GM23338 (cell line): ENCODE measurements around the gene DIO3. TPM values are rescaled to one million over a fixed set of nuclear protein-coding genes. Genes with fewer than 3 reads are reported as not detected.

Experiments
- ATAC-seq: fragments of 200-7000 bp; cut with Tn5 transposase; 3 replicates; pipeline ENCODE4 v1.9.1; 2020
- DNase-seq: peaks from one replicate; pipeline ENCODE4 v3.0.0-alpha.2; 2015; ENCODE audit warnings: low spot score
- H2AFZ ChIP-seq: fragments of 200-600 bp; sonication (generic); 2 replicates; pipeline ENCODE4 v1.8.0; 2016; ENCODE audit warnings: antibody characterized with exemption, mild to moderate bottlenecking, moderate library complexity
- H3F3A ChIP-seq: fragments of 200-600 bp; sonication (generic); replicated peaks from 2 replicates; pipeline ENCODE4 v1.8.0; 2017; ENCODE audit warnings: antibody characterized with exemption, mixed run types, low read depth
- H3K27ac ChIP-seq: fragments of 200-600 bp; sonication (generic); 2 replicates; pipeline ENCODE4 v1.6.1; 2016; ENCODE audit warnings: low read depth
- H3K27me3 ChIP-seq: fragments of 200-600 bp; sonication (generic); 2 replicates; pipeline ENCODE4 v1.8.0; 2016; ENCODE audit warnings: mild to moderate bottlenecking, mixed run types, moderate library complexity; ENCODE audit not compliant: insufficient read depth
- H3K36me3 ChIP-seq: fragments of 200-600 bp; sonication (generic); 2 replicates; pipeline ENCODE4 v1.8.0; 2016; ENCODE audit warnings: mild to moderate bottlenecking; ENCODE audit not compliant: insufficient read depth
- H3K4me1 ChIP-seq: fragments of 200-600 bp; sonication (generic); 2 replicates; pipeline ENCODE4 v1.8.0; 2016; ENCODE audit warnings: mild to moderate bottlenecking, moderate library complexity; ENCODE audit not compliant: insufficient read depth
- H3K4me2 ChIP-seq: fragments of 200-600 bp; sonication (generic); 2 replicates; pipeline ENCODE4 v1.7.1; 2017; ENCODE audit warnings: mixed run types
- H3K4me3 ChIP-seq: fragments of 200-600 bp; sonication (generic); 2 replicates; pipeline ENCODE4 v1.6.1; 2016; ENCODE audit warnings: mixed run types
- H3K79me2 ChIP-seq: fragments of 200-600 bp; sonication (generic); replicated peaks from 2 replicates; pipeline ENCODE4 v1.8.0; 2017; ENCODE audit warnings: mild to moderate bottlenecking; ENCODE audit not compliant: insufficient read depth
- H3K9me2 ChIP-seq: fragments of 200-600 bp; sonication (generic); 2 replicates; pipeline ENCODE4 v1.8.0; 2017; ENCODE audit not compliant: insufficient read depth
- H4K20me1 ChIP-seq: fragments of 200-600 bp; sonication (generic); replicated peaks from 2 replicates; pipeline ENCODE4 v1.8.0; 2017; ENCODE audit warnings: mild to moderate bottlenecking; ENCODE audit not compliant: insufficient read depth
- H3K27ac Mint-ChIP-seq: 2 replicates; pipeline ENCODE4 v1.8.0; 2020; ENCODE audit warnings: inconsistent platforms, mild to moderate bottlenecking, moderate library complexity, mixed read lengths
- H3K27me3 Mint-ChIP-seq: 3 replicates; pipeline ENCODE4 v1.8.0; 2022; ENCODE audit warnings: low read depth, mild to moderate bottlenecking, moderate library complexity, mixed read lengths, inconsistent platforms; ENCODE audit not compliant: insufficient read depth, poor library complexity
- H3K36me3 Mint-ChIP-seq: 3 replicates; pipeline ENCODE4 v1.8.0; 2021; ENCODE audit warnings: low read depth, mild to moderate bottlenecking, inconsistent platforms, moderate library complexity, mixed read lengths
- H3K4me1 Mint-ChIP-seq: 3 replicates; pipeline ENCODE4 v1.8.0; 2020; ENCODE audit warnings: mild to moderate bottlenecking, inconsistent platforms, mixed read lengths
- H3K4me3 Mint-ChIP-seq: 3 replicates; pipeline ENCODE4 v1.8.0; 2021; ENCODE audit warnings: moderate library complexity, mild to moderate bottlenecking, inconsistent platforms, mixed read lengths
- H3K9me3 Mint-ChIP-seq: 3 replicates; pipeline ENCODE4 v1.8.0; 2020; ENCODE audit warnings: moderate library complexity, mild to moderate bottlenecking, inconsistent platforms, mixed read lengths
- CREB1 ChIP-seq: fragments of 250-450 bp; sonication (Bioruptor Pico); IDR thresholded peaks from 2 replicates; pipeline ENCODE4 v1.5.0; 2020; ENCODE audit warnings: low read depth, mild to moderate bottlenecking, moderate library complexity
- EZH2 ChIP-seq: fragments of 200-600 bp; sonication (generic); IDR thresholded peaks from one replicate; pipeline ENCODE4 v1.8.0; 2017; ENCODE audit warnings: antibody characterized with exemption, mild to moderate bottlenecking, low read depth; ENCODE audit not compliant: unreplicated experiment
- EZH2phosphoT487 ChIP-seq: fragments of 200-600 bp; sonication (generic); IDR thresholded peaks from one replicate; pipeline ENCODE4 v1.8.1; 2018; ENCODE audit warnings: antibody characterized with exemption; ENCODE audit not compliant: unreplicated experiment
- JUNB ChIP-seq: IDR thresholded peaks from one replicate; pipeline ENCODE4 v1.6.1; 2016; ENCODE audit warnings: antibody characterized with exemption; ENCODE audit not compliant: unreplicated experiment
- NANOG ChIP-seq: IDR thresholded peaks from 2 replicates; pipeline ENCODE4 v1.6.1; 2016; ENCODE audit warnings: antibody characterized with exemption, borderline replicate concordance
- POLR2AphosphoS5 ChIP-seq: IDR thresholded peaks from 2 replicates; pipeline ENCODE4 v1.6.1; 2016; ENCODE audit warnings: antibody characterized with exemption, low read depth
- REST ChIP-seq: IDR thresholded peaks from one replicate; pipeline ENCODE4 v1.6.1; 2018; ENCODE audit warnings: antibody characterized with exemption; ENCODE audit not compliant: unreplicated experiment
- STAT1 ChIP-seq: IDR thresholded peaks from one replicate; pipeline ENCODE4 v1.6.1; 2016; ENCODE audit warnings: antibody characterized with exemption; ENCODE audit not compliant: unreplicated experiment
- ZNF114 ChIP-seq: fragments of 250-450 bp; sonication (Bioruptor Pico); IDR thresholded peaks from 2 replicates; pipeline ENCODE4 v1.5.0; 2020; ENCODE audit warnings: mild to moderate bottlenecking, moderate library complexity
- ZNF331 ChIP-seq: fragments of 250-450 bp; sonication (Bioruptor Pico); IDR thresholded peaks from 2 replicates; pipeline ENCODE4 v1.5.0; 2020; ENCODE audit warnings: low read depth, mild to moderate bottlenecking, moderate library complexity
- polyA plus RNA-seq: library from polyadenylated mRNA; unstranded; fragments of >200 nt; fragmentation: Nextera tagmentation; extraction: Ambion mirVana; gene quantifications from 2 replicates; pipeline ENCODE4 v1.2.1, GENCODE V29; 2016
- total RNA-seq: library from RNA; depleted of rRNA; stranded (reverse); fragments of >200 nt; shearing (Covaris generic); gene quantifications from 2 replicates; pipeline ENCODE4 v1.2.3, GENCODE V29; 2014
- TF ChIP-seq, protein P1 (sequence below): IDR thresholded peaks from 2 replicates; pipeline ENCODE4 v1.6.1; 2016; ENCODE audit warnings: antibody characterized with exemption
- TF ChIP-seq, protein P2 (sequence below): fragments of 250-450 bp; sonication (Bioruptor Pico); IDR thresholded peaks from 2 replicates; pipeline ENCODE4 v1.5.0; 2020; ENCODE audit warnings: mild to moderate bottlenecking, moderate library complexity
- TF ChIP-seq, protein P3 (sequence below), 2 experiments: fragments of 200-600 bp in 1 of 2; sonication (generic) in 1 of 2; conservative IDR thresholded peaks; 2 replicates each; pipeline versions ENCODE4 v1.5.1 to v1.6.1; 2016 to 2017; ENCODE audit warnings: antibody characterized with exemption in 2 of 2, low read depth in 2 of 2, mild to moderate bottlenecking in 2 of 2, moderate library complexity in 1 of 2

Gene DIO3
- total and polyA plus RNA-seq, 2 experiments from 2014 or later = 0.10 to 0.28 TPM

GRCh38 chr14:101604228-101604934 lies 43.1 kb downstream of the DIO3 start:
- H3K4me3 Mint-ChIP-seq = no peak overlapping the region
- H3K4me1 ChIP-seq = no peaks in the 10 kb centered on the region
- peaks cover 7% of the 10 kb centered on the region for H3K27me3 Mint-ChIP-seq
- H3K27ac Mint-ChIP-seq = no peak overlapping the region
- no peaks in the 10 kb centered on the region for H3K79me2 ChIP-seq
- no peaks in the 10 kb centered on the region for H3K36me3 ChIP-seq
- no peaks in the 10 kb centered on the region for H4K20me1 ChIP-seq
- H3K27ac ChIP-seq = no peak overlapping the region
- no peak overlapping the region for H2AFZ ChIP-seq
- DNase-seq (no peak), ATAC-seq (no peak)
- H3F3A ChIP-seq = no peaks in the 10 kb centered on the region
- H3K9me2 ChIP-seq = no peaks in the 10 kb centered on the region
- no peaks in the 10 kb centered on the region; the same call in 2 of the 3 replicates for H3K36me3 Mint-ChIP-seq
- no peaks in the 10 kb centered on the region for H3K4me1 Mint-ChIP-seq
- TF ChIP-seq, protein P1, sequence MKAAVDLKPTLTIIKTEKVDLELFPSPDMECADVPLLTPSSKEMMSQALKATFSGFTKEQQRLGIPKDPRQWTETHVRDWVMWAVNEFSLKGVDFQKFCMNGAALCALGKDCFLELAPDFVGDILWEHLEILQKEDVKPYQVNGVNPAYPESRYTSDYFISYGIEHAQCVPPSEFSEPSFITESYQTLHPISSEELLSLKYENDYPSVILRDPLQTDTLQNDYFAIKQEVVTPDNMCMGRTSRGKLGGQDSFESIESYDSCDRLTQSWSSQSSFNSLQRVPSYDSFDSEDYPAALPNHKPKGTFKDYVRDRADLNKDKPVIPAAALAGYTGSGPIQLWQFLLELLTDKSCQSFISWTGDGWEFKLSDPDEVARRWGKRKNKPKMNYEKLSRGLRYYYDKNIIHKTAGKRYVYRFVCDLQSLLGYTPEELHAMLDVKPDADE = no peak
- TF ChIP-seq, protein P2, sequence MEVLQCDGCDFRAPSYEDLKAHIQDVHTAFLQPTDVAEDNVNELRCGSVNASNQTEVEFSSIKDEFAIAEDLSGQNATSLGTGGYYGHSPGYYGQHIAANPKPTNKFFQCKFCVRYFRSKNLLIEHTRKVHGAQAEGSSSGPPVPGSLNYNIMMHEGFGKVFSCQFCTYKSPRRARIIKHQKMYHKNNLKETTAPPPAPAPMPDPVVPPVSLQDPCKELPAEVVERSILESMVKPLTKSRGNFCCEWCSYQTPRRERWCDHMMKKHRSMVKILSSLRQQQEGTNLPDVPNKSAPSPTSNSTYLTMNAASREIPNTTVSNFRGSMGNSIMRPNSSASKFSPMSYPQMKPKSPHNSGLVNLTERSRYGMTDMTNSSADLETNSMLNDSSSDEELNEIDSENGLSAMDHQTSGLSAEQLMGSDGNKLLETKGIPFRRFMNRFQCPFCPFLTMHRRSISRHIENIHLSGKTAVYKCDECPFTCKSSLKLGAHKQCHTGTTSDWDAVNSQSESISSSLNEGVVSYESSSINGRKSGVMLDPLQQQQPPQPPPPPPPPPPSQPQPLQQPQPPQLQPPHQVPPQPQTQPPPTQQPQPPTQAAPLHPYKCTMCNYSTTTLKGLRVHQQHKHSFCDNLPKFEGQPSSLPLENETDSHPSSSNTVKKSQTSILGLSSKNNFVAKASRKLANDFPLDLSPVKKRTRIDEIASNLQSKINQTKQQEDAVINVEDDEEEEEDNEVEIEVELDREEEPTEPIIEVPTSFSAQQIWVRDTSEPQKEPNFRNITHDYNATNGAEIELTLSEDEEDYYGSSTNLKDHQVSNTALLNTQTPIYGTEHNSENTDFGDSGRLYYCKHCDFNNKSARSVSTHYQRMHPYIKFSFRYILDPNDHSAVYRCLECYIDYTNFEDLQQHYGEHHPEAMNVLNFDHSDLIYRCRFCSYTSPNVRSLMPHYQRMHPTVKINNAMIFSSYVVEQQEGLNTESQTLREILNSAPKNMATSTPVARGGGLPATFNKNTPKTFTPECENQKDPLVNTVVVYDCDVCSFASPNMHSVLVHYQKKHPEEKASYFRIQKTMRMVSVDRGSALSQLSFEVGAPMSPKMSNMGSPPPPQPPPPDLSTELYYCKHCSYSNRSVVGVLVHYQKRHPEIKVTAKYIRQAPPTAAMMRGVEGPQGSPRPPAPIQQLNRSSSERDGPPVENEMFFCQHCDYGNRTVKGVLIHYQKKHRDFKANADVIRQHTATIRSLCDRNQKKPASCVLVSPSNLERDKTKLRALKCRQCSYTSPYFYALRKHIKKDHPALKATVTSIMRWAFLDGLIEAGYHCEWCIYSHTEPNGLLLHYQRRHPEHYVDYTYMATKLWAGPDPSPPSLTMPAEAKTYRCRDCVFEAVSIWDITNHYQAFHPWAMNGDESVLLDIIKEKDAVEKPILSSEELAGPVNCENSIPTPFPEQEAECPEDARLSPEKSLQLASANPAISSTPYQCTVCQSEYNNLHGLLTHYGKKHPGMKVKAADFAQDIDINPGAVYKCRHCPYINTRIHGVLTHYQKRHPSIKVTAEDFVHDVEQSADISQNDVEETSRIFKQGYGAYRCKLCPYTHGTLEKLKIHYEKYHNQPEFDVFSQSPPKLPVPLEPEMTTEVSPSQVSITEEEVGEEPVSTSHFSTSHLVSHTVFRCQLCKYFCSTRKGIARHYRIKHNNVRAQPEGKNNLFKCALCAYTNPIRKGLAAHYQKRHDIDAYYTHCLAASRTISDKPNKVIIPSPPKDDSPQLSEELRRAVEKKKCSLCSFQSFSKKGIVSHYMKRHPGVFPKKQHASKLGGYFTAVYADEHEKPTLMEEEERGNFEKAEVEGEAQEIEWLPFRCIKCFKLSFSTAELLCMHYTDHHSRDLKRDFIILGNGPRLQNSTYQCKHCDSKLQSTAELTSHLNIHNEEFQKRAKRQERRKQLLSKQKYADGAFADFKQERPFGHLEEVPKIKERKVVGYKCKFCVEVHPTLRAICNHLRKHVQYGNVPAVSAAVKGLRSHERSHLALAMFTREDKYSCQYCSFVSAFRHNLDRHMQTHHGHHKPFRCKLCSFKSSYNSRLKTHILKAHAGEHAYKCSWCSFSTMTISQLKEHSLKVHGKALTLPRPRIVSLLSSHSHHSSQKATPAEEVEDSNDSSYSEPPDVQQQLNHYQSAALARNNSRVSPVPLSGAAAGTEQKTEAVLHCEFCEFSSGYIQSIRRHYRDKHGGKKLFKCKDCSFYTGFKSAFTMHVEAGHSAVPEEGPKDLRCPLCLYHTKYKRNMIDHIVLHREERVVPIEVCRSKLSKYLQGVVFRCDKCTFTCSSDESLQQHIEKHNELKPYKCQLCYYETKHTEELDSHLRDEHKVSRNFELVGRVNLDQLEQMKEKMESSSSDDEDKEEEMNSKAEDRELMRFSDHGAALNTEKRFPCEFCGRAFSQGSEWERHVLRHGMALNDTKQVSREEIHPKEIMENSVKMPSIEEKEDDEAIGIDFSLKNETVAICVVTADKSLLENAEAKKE (CRISPR knock-in tag) = no peak
- TF ChIP-seq JUNB = no peak
- no peak for TF ChIP-seq NANOG
- no peak for TF ChIP-seq EZH2
- TF ChIP-seq REST = no peak
- no peak for TF ChIP-seq CREB1
- TF ChIP-seq STAT1 = no peak
- TF ChIP-seq, protein P3, sequence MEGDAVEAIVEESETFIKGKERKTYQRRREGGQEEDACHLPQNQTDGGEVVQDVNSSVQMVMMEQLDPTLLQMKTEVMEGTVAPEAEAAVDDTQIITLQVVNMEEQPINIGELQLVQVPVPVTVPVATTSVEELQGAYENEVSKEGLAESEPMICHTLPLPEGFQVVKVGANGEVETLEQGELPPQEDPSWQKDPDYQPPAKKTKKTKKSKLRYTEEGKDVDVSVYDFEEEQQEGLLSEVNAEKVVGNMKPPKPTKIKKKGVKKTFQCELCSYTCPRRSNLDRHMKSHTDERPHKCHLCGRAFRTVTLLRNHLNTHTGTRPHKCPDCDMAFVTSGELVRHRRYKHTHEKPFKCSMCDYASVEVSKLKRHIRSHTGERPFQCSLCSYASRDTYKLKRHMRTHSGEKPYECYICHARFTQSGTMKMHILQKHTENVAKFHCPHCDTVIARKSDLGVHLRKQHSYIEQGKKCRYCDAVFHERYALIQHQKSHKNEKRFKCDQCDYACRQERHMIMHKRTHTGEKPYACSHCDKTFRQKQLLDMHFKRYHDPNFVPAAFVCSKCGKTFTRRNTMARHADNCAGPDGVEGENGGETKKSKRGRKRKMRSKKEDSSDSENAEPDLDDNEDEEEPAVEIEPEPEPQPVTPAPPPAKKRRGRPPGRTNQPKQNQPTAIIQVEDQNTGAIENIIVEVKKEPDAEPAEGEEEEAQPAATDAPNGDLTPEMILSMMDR (conservative IDR thresholded peaks at IDR 0.05; ENCODE audit: low read depth in 2 of 2) = no peak
- no peak for TF ChIP-seq POLR2AphosphoS5
- no peak for TF ChIP-seq EZH2phosphoT487
- no peak for TF ChIP-seq ZNF114 (CRISPR knock-in tag)
- no peak for TF ChIP-seq ZNF331
- no peak overlapping the region for H3K4me2 ChIP-seq
- H3K9me3 Mint-ChIP-seq = peaks cover 5% of the 10 kb centered on the region; the same call in 2 of the 3 replicates
- no peak overlapping the region for H3K4me3 ChIP-seq
- no peaks in the 10 kb centered on the region for H3K27me3 ChIP-seq
